Glutamatergic neuron (in vitro differentiated cells): ENCODE results near the gene FNDC3A. TPM values are rescaled to one million over a fixed set of nuclear protein-coding genes. Genes with fewer than 3 reads are reported as not detected.

Experiments
- DNase-seq: peaks from one replicate; pipeline ENCODE4 v3.0.0; 2022
- H3K27ac Mint-ChIP-seq: one replicate; pipeline ENCODE4 v1.8.0; 2020; ENCODE audit warnings: mild to moderate bottlenecking, mixed read lengths, inconsistent platforms; ENCODE audit not compliant: unreplicated experiment
- H3K27me3 Mint-ChIP-seq: one replicate; pipeline ENCODE4 v1.8.0; 2020; ENCODE audit warnings: mild to moderate bottlenecking, moderate library complexity, mixed read lengths, inconsistent platforms; ENCODE audit not compliant: unreplicated experiment
- H3K36me3 Mint-ChIP-seq: one replicate; pipeline ENCODE4 v1.8.0; 2020; ENCODE audit warnings: mild to moderate bottlenecking, mixed read lengths, inconsistent platforms; ENCODE audit not compliant: unreplicated experiment
- H3K4me1 Mint-ChIP-seq: one replicate; pipeline ENCODE4 v1.8.0; 2020; ENCODE audit warnings: mild to moderate bottlenecking, low read depth, mixed read lengths, inconsistent platforms; ENCODE audit not compliant: unreplicated experiment
- H3K4me3 Mint-ChIP-seq: one replicate; pipeline ENCODE4 v1.8.0; 2020; ENCODE audit warnings: mild to moderate bottlenecking, mixed read lengths, inconsistent platforms; ENCODE audit not compliant: unreplicated experiment
- H3K9me3 Mint-ChIP-seq: one replicate; pipeline ENCODE4 v1.8.0; 2020; ENCODE audit warnings: mild to moderate bottlenecking, moderate library complexity, mixed read lengths, inconsistent platforms; ENCODE audit not compliant: unreplicated experiment
- CTCF ChIP-seq: fragments of 200-600 bp; sonication (generic); IDR thresholded peaks from one replicate; pipeline ENCODE4 v1.5.0; 2021; ENCODE audit not compliant: partially characterized antibody, unreplicated experiment
- total RNA-seq: library from RNA; stranded (reverse); fragmentation: NEBNext Ultra II Directional; extraction: Animal tissue kit (Norgen Biotek cat#: 25700); gene quantifications from one replicate; pipeline ENCODE4 v1.2.1, GENCODE V29; 2021; ENCODE audit not compliant: unreplicated experiment

The FNDC3A gene
- total RNA-seq, 1 donor from 2014 or later = 46.3 TPM

DNA sequence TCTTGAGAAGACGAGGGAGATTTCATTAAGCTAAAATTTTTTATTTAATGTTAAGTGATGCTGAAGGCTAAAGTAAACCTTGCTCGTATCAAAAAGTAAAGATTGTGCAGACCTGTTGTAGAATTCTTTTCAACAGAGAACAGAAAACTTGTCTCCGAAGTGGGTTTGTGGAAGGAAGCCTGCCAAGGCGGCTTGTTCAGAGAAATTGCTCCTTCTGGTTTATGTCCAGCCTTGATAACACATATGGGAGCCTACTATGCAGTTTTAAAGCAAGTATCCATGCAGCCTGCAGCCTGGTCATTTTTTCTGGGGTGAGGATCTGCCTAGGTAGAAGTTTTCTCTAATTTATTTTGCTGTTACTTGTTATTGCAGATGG is 245.9 kb downstream of the FNDC3A start:
- no peak overlapping the region for H3K4me3 Mint-ChIP-seq
- no peaks in the 10 kb centered on the region for H3K4me1 Mint-ChIP-seq
- peaks cover 36% of the 10 kb centered on the region for H3K27me3 Mint-ChIP-seq
- no peak overlapping the region for H3K27ac Mint-ChIP-seq
- no peak for DNase-seq
- H3K9me3 Mint-ChIP-seq = peaks cover 16% of the 10 kb centered on the region
- no peak for TF ChIP-seq CTCF
- H3K36me3 Mint-ChIP-seq = peaks cover 24% of the 10 kb centered on the region

- H3K9me3 Mint-ChIP-seq = peaks cover 4% of the 10 kb centered on the region
- no peak for TF ChIP-seq CTCF
- H3K36me3 Mint-ChIP-seq = peaks cover 5% of the 10 kb centered on the region
- H3K4me1 Mint-ChIP-seq = no peaks in the 10 kb centered on the region
- H3K27ac Mint-ChIP-seq = no peak overlapping the region
- DNase-seq = no peak
- peaks cover 12% of the 10 kb centered on the region for H3K27me3 Mint-ChIP-seq
- no peak overlapping the region for H3K4me3 Mint-ChIP-seq
Observed at GRCh38 chr13:49225223-49226042, 249.7 kb downstream of the FNDC3A start.

DNA sequence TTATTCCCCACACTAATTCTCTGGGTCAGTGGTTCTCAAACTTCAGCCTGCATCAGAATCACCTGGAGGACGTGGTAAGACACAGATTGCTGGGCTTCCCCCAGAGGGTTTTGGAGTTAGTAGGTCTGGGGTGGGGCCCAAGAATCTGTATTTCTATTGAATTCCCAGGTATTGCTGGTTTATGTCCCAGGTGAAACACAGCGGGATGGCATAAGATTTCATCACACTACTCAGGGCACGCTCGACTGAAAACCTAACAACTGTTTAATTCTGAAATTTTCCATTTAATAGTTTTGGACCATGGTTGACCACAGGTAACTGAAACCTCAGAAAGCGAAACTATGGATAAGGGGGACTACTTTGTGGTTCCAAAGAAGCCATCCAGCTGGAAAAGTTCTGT is 250.9 kb downstream of the FNDC3A start:
- peaks cover 5% of the 10 kb centered on the region for H3K36me3 Mint-ChIP-seq
- no peak for DNase-seq
- H3K9me3 Mint-ChIP-seq = peaks cover 4% of the 10 kb centered on the region
- peaks cover 9% of the 10 kb centered on the region for H3K27me3 Mint-ChIP-seq
- no peak overlapping the region for H3K4me3 Mint-ChIP-seq
- no peaks in the 10 kb centered on the region for H3K4me1 Mint-ChIP-seq
- no peak for TF ChIP-seq CTCF
- no peak overlapping the region for H3K27ac Mint-ChIP-seq

GRCh38 chr13:49234741-49235140 is 259.0 kb downstream of the FNDC3A start:
- no peak for DNase-seq
- Mint-ChIP-seq H3K4me1 (no peaks in the 10 kb centered on the region), H3K36me3 (no peaks in the 10 kb centered on the region), H3K4me3 (no peak overlapping the region), H3K27ac (no peak overlapping the region), H3K9me3 (no peaks in the 10 kb centered on the region), H3K27me3 (no peaks in the 10 kb centered on the region)
- TF ChIP-seq CTCF = no peak

DNA sequence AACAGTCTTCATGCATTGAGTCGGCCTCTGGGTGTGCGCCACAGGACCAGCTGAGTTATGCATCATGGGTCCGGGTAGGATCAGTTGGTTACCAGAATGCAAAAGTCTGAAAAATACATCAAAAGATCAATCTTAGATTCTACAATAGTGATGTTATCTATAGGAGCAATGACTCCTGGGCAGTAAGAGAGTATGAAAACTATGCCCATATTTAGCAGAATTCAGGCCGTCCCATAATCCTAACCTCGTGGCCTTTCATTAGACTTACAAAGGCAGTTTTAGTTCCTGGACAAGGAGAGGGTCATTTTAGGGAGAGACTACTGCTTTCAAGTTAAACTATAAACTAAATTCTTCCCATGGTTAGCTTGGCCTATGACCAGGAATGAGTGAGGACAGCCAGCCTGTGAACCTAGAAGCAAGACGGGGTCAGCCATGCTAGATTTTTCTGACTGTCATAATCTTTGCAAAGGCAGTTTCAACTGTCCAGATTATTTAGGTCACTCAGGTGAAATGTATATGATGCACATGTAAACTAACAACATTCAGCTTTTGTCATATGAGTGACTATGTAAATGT is 260.2 kb downstream of the FNDC3A start:
- Mint-ChIP-seq H3K4me1 (no peaks in the 10 kb centered on the region), H3K27me3 (peaks cover 2% of the 10 kb centered on the region), H3K36me3 (no peaks in the 10 kb centered on the region), H3K4me3 (no peak overlapping the region), H3K9me3 (no peaks in the 10 kb centered on the region), H3K27ac (no peak overlapping the region)
- TF ChIP-seq CTCF = no peak
- no peak for DNase-seq
